ENCODE measurements around the gene LIPT1.

- TF ChIP-seq EZH2 (IDR thresholded peaks at IDR 0.05) (no peak), FOXP2 (optimal IDR thresholded peaks at IDR 0.05; ENCODE audit: control extremely low read depth, extremely low read length, insufficient read depth) (no peak)
These were observed 47.4 kb downstream of the LIPT1 start for GRCh38 chr2:99201959-99202678.
